Measurements from ENCODE around the gene HS6ST3. TPM values are rescaled to one million over a fixed set of nuclear protein-coding genes. Genes with fewer than 3 reads are reported as not detected.

HS6ST3 gene
- total RNA-seq, 3 donors from 2014 or later: not detected

DNA sequence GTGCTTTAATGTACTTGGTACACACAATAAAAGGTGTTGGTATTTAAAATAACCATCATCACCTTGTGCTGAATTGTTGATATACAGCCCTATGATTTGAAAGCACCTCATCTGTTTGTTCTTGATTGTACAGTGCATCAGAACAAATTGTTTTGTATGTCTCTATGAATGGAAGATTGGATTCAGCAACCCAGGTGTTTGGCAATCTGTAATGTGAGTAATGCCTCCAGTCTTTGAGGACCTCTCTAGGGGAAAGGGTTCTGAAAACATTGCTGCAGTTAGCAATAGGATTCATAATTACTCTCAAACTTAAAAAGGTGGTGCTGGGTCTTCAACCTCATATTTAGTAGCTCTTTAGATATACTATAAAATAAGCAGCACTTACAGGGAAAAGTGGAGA lies 562.6 kb downstream of the HS6ST3 start:
- Mint-ChIP-seq H3K4me1 (ENCODE audit: low read depth) (no peaks in the 10 kb centered on the region), H3K9me3 (peaks cover 11% of the 10 kb centered on the region), H3K4me3 (no peak overlapping the region), H3K36me3 (ENCODE audit: insufficient read depth) (no peaks in the 10 kb centered on the region), H3K27me3 (ENCODE audit: low read depth) (no peaks in the 10 kb centered on the region)
- ATAC-seq (no peak), DNase-seq (no peak)

DNA sequence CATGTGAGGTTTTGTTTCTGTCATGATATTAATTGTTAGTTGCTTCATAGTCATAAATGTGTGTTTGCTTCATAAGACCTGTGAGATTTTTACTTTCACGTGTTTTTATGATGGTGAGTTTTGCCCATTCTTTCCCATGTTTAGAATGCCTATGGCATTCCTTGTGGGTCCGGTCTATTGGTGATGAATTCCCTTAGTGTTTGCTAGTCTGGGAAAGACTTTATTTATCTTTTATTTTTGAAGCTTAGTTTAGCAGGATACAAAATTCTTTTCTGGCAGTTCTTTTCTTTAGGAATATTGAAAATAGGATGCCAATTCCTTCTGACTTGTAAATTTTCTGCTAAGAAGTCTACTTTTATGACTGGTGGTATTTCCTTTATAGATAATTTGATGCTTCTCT lies 571.7 kb downstream of the HS6ST3 start:
- H3K4me3 Mint-ChIP-seq: no peak overlapping the region
- H3K9me3 Mint-ChIP-seq: peaks cover 19% of the 10 kb centered on the region
- ATAC-seq (no peak), DNase-seq (no peak)
- H3K4me1 Mint-ChIP-seq (ENCODE audit: low read depth): no peaks in the 10 kb centered on the region
- no peaks in the 10 kb centered on the region for H3K36me3 Mint-ChIP-seq (ENCODE audit: insufficient read depth)
- no peaks in the 10 kb centered on the region for H3K27me3 Mint-ChIP-seq (ENCODE audit: low read depth)

GRCh38 chr13:96662036-96662435 lies 572.1 kb downstream of the HS6ST3 start:
- DNase-seq: no peak
- Mint-ChIP-seq H3K4me3 (no peak overlapping the region), H3K27me3 (ENCODE audit: low read depth) (no peaks in the 10 kb centered on the region)

GRCh38 chr13:96667294-96668018 lies 577.5 kb downstream of the HS6ST3 start:
- Mint-ChIP-seq H3K27me3 (ENCODE audit: low read depth) (no peaks in the 10 kb centered on the region), H3K9me3 (peaks cover 6% of the 10 kb centered on the region), H3K36me3 (ENCODE audit: insufficient read depth) (no peaks in the 10 kb centered on the region), H3K4me1 (ENCODE audit: low read depth) (no peaks in the 10 kb centered on the region), H3K4me3 (no peak overlapping the region)
- ATAC-seq (no peak), DNase-seq (no peak)

More at GRCh38 chr13:96662036-96662435, 572.1 kb downstream of the HS6ST3 start:
- no peak for ATAC-seq
- Mint-ChIP-seq H3K4me1 (ENCODE audit: low read depth) (no peaks in the 10 kb centered on the region), H3K9me3 (peaks cover 19% of the 10 kb centered on the region), H3K36me3 (ENCODE audit: insufficient read depth) (no peaks in the 10 kb centered on the region)

DNA sequence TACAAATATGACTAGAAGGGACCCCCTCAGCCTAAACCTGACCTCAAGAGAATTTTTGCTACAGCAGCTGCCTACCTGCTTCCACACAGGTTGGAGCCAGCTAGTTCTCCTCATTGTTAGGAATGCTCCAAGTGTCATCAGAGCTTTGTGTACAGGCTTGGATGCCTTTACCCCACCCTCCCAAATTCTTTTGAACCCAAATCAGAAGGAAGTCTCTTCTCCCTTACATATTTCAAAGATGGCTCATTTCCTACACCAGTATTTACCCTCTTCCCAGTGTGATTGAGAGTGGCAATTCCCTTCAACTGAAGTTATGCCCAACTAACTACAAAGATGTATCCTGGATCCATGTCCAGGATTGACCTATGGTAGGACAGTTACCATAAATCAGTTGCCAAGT lies 581.2 kb downstream of the HS6ST3 start:
- Mint-ChIP-seq H3K27me3 (ENCODE audit: low read depth) (no peaks in the 10 kb centered on the region), H3K9me3 (no peaks in the 10 kb centered on the region)

GRCh38 chr13:96672016-96672415 lies 582.1 kb downstream of the HS6ST3 start:
- no peaks in the 10 kb centered on the region for H3K4me1 Mint-ChIP-seq (ENCODE audit: low read depth)
- no peak for ATAC-seq

More for the DNA sequence above, 581.2 kb downstream of the HS6ST3 start:
- no peaks in the 10 kb centered on the region for H3K4me1 Mint-ChIP-seq (ENCODE audit: low read depth)
- H3K36me3 Mint-ChIP-seq (ENCODE audit: insufficient read depth): no peaks in the 10 kb centered on the region
- no peak for DNase-seq
- H3K4me3 Mint-ChIP-seq: no peak overlapping the region
- no peak for ATAC-seq

GRCh38 chr13:96673825-96674224 lies 583.9 kb downstream of the HS6ST3 start:
- no peaks in the 10 kb centered on the region for H3K4me1 Mint-ChIP-seq (ENCODE audit: low read depth)
- no peaks in the 10 kb centered on the region for H3K27me3 Mint-ChIP-seq (ENCODE audit: low read depth)
- peaks cover 3% of the 10 kb centered on the region for H3K9me3 Mint-ChIP-seq
- H3K4me3 Mint-ChIP-seq: no peak overlapping the region
- ATAC-seq (no peak), DNase-seq (no peak)
- H3K36me3 Mint-ChIP-seq (ENCODE audit: insufficient read depth): no peaks in the 10 kb centered on the region

More at GRCh38 chr13:96672016-96672415, 582.1 kb downstream of the HS6ST3 start:
- H3K27me3 Mint-ChIP-seq (ENCODE audit: low read depth): no peaks in the 10 kb centered on the region
- no peaks in the 10 kb centered on the region for H3K36me3 Mint-ChIP-seq (ENCODE audit: insufficient read depth)
- H3K9me3 Mint-ChIP-seq: no peaks in the 10 kb centered on the region
- DNase-seq: no peak
- H3K4me3 Mint-ChIP-seq: no peak overlapping the region

DNA sequence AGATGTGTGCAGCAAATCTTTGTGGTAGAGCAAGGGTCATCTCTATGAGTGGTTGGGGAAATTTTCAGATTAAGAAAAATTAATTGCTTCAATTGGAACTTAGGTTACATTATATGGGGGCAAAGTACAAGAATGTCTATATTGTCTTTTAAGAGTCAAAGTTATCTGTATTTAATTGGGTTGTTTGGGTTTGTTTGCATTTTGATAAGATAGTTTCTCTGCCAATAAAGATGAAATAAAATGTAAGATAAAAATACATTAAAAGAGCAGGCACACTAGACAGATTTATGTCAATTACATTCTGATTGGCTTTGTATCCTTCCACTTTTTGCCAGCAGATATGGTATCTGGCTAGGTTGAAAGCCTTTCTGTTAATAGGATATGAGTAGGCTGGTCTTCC lies 587.1 kb downstream of the HS6ST3 start:
- H3K9me3 Mint-ChIP-seq: peaks cover 7% of the 10 kb centered on the region
- no peak for DNase-seq
- no peaks in the 10 kb centered on the region for H3K4me1 Mint-ChIP-seq (ENCODE audit: low read depth)
- no peaks in the 10 kb centered on the region for H3K36me3 Mint-ChIP-seq (ENCODE audit: insufficient read depth)
- H3K4me3 Mint-ChIP-seq: no peak overlapping the region
- no peaks in the 10 kb centered on the region for H3K27me3 Mint-ChIP-seq (ENCODE audit: low read depth)
- ATAC-seq: no peak

GRCh38 chr13:96678801-96679200 lies 588.9 kb downstream of the HS6ST3 start:
- no peaks in the 10 kb centered on the region for H3K4me1 Mint-ChIP-seq (ENCODE audit: low read depth)
- no peak overlapping the region for H3K4me3 Mint-ChIP-seq
- no peak for DNase-seq
- ATAC-seq: no peak
- no peaks in the 10 kb centered on the region for H3K27me3 Mint-ChIP-seq (ENCODE audit: low read depth)
- peaks cover 7% of the 10 kb centered on the region for H3K9me3 Mint-ChIP-seq
- no peaks in the 10 kb centered on the region for H3K36me3 Mint-ChIP-seq (ENCODE audit: insufficient read depth)

DNA sequence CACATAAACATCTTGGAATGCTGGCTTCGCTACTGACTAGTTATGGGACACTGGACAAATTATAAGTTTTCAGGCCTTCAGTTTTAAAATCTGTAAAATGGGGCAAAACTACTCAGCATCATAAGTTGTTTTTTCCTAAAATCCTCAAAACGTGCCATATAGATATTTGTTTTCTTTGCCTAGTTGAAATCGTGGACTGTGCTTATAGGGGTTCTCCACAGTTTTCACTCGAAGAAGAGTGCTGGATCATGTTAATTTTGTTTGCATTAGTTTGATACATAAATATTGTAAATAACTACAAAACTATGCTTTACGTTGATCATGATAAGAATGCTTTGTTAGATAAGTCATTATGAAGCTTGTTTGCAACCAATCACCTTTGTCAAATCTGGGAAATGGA lies 591.0 kb downstream of the HS6ST3 start:
- no peaks in the 10 kb centered on the region for H3K27me3 Mint-ChIP-seq (ENCODE audit: low read depth)
- no peak overlapping the region for H3K4me3 Mint-ChIP-seq
- H3K4me1 Mint-ChIP-seq (ENCODE audit: low read depth): no peaks in the 10 kb centered on the region
- no peak for DNase-seq
- no peaks in the 10 kb centered on the region for H3K36me3 Mint-ChIP-seq (ENCODE audit: insufficient read depth)
- ATAC-seq: no peak
- H3K9me3 Mint-ChIP-seq: peaks cover 7% of the 10 kb centered on the region

- Mint-ChIP-seq H3K27me3 (ENCODE audit: low read depth) (no peaks in the 10 kb centered on the region), H3K36me3 (ENCODE audit: insufficient read depth) (no peaks in the 10 kb centered on the region), H3K4me3 (no peak overlapping the region), H3K4me1 (ENCODE audit: low read depth) (no peaks in the 10 kb centered on the region), H3K9me3 (peaks cover 7% of the 10 kb centered on the region)
- ATAC-seq: no peak
- no peak for DNase-seq
Measured at GRCh38 chr13:96681766-96682165, 591.9 kb downstream of the HS6ST3 start.

DNA sequence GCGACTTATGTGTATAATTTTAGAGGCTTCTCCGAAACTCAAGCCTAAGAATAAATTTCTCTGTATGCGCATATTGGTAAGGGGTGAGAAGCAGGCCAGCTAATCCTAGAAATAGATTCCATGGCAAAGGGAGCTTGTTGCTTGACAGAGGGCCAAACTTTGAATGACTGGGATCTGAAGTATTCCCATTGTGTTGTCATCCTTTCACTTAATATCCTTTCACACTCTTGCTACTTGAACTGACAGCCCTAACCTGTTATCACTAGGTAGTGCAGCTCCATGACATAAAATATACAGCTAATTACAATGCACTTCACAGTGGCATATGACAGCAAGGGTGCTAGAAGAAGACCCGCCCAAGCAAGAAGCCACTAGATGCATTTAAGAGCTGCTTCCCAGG lies 594.6 kb downstream of the HS6ST3 start:
- H3K36me3 Mint-ChIP-seq (ENCODE audit: insufficient read depth): no peaks in the 10 kb centered on the region
- DNase-seq: no peak
- no peaks in the 10 kb centered on the region for H3K27me3 Mint-ChIP-seq (ENCODE audit: low read depth)
- no peak for ATAC-seq
- H3K9me3 Mint-ChIP-seq: peaks cover 7% of the 10 kb centered on the region
- no peaks in the 10 kb centered on the region for H3K4me1 Mint-ChIP-seq (ENCODE audit: low read depth)
- H3K4me3 Mint-ChIP-seq: no peak overlapping the region

GRCh38 chr13:96684907-96685306 lies 595.0 kb downstream of the HS6ST3 start:
- Mint-ChIP-seq H3K4me1 (ENCODE audit: low read depth) (no peaks in the 10 kb centered on the region), H3K9me3 (peaks cover 5% of the 10 kb centered on the region), H3K4me3 (no peak overlapping the region), H3K27me3 (ENCODE audit: low read depth) (no peaks in the 10 kb centered on the region), H3K36me3 (ENCODE audit: insufficient read depth) (no peaks in the 10 kb centered on the region)
- DNase-seq (no peak), ATAC-seq (no peak)

DNA sequence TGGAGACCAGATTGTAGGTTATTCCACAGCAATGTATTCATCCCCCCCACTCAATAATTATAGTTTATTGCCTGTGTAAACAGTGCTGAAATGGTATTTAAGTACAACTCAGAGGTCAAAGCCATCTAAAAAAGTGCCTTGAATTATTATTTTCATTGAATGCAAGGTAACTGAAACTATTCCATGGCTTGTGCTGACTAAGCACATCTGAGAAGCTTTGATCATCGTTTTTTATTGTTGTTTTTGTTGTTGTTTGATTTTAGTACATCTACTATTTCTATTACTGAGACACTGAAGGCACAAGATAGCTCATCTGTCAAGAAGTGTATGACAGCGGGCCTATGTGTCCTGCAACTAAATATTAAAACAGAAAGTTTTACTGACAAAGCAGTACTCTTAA lies 596.4 kb downstream of the HS6ST3 start:
- Mint-ChIP-seq H3K36me3 (ENCODE audit: insufficient read depth) (no peaks in the 10 kb centered on the region), H3K4me1 (ENCODE audit: low read depth) (no peaks in the 10 kb centered on the region), H3K9me3 (peaks cover 5% of the 10 kb centered on the region), H3K27me3 (ENCODE audit: low read depth) (no peaks in the 10 kb centered on the region), H3K4me3 (no peak overlapping the region)
- ATAC-seq (no peak), DNase-seq (no peak)

DNA sequence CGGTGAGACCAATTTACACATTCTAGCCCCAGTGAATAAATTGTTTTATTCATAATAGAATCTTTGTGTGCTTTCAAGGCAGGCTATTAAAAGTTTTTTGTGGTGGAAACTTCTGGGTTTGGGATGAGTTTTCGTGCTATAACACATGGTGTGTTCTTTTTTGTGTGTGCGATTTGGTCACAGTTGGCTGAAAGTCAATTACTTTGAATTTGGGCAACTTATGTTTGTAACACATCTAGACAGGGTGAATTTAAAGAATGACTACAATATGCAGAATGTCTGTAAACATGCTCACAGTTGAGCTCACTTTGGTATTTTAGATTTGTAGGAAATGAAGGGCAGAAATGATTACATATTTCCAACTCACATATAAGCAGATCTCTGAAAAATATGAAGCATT lies 597.3 kb downstream of the HS6ST3 start:
- H3K27me3 Mint-ChIP-seq (ENCODE audit: low read depth): no peaks in the 10 kb centered on the region
- no peaks in the 10 kb centered on the region for H3K36me3 Mint-ChIP-seq (ENCODE audit: insufficient read depth)
- H3K9me3 Mint-ChIP-seq: peaks cover 7% of the 10 kb centered on the region
- DNase-seq (no peak), ATAC-seq (no peak)
- H3K4me1 Mint-ChIP-seq (ENCODE audit: low read depth): no peaks in the 10 kb centered on the region
- H3K4me3 Mint-ChIP-seq: no peak overlapping the region
